GM12892 (cell line): ENCODE data around the gene NOSIP.

Experiments used
- DNase-seq: peaks from one replicate; pipeline ENCODE4 v3.0.0; 2011; ENCODE audit not compliant: insufficient read length
- FAIRE-seq: peaks from 2 replicates; lab custom pipeline; 2011; peaks lifted over from hg19 to GRCh38; lab: Jason Lieb, UNC
- POLR2A ChIP-seq: IDR thresholded peaks from 2 replicates; pipeline ENCODE4 v1.6.1; 2011; ENCODE audit warnings: low read depth, low read length, control low read depth
- POLR2AphosphoS5 ChIP-seq: IDR thresholded peaks from 2 replicates; pipeline ENCODE4 v1.6.1; 2011; ENCODE audit warnings: low read depth, low read length, control low read depth
- TAF1 ChIP-seq: IDR thresholded peaks from 2 replicates; pipeline ENCODE4 v1.6.1; 2011; ENCODE audit warnings: low read depth, mild to moderate bottlenecking, control low read depth, low read length, borderline replicate concordance

NOSIP gene

GRCh38 chr19:49565261-49565660 is 15.1 kb downstream of the NOSIP start:
- DNase-seq (no peak), FAIRE-seq (no peak)
- TF ChIP-seq POLR2AphosphoS5 (no peak), POLR2A (no peak), TAF1 (no peak)

DNA sequence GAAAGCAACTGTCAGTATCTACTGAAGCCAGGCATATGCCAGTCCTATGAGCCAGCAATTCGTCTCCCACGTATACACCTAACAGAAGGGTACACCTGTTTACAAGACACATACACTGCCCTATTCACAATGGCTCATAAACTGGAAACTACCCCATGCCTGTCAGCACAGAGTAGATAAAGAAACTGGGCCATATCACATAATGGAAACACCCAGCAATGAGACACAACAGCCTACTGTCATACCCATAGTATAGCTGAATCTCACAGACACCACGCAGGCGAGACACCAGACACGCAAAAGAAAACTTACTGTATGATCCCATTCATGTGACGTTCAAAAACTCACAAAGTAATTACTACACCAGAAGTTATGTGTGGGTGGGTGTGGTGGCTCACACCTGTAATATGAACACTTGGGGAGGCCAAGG is 15.7 kb downstream of the NOSIP start:
- no peak for DNase-seq
- FAIRE-seq = no peak
- TF ChIP-seq TAF1 = no peak
- no peak for TF ChIP-seq POLR2AphosphoS5
- no peak for TF ChIP-seq POLR2A

DNA sequence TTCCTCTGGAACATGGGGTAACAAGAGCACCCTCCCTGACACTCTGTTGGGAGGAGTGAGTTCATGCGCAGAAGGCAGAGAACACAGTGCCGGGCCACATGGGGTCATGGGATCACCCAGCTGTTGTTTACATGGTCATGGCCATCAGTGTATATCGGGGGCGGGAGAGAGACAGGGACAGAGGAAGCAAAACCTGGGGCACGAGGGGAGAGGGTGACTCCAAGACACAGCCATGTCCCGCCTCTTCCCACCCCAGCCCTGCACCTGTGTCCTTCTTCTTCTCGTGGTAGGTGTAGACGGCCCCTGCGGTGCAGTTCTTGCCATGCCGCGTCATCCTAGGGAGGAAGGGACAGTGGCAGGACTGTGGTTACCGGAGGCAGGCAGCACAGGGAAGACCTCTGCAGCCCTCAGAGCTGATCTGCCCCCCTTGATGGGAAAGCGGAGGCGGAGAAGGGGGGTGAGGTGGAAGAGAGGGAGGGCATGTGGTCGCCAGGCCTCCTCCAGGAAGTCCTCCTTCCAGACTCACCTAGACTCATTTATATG is 19.9 kb downstream of the NOSIP start:
- no peak for FAIRE-seq
- no peak for DNase-seq

GRCh38 chr19:49559928-49560327 is 20.4 kb downstream of the NOSIP start:
- no peak for TF ChIP-seq POLR2A
- no peak for TF ChIP-seq TAF1
- TF ChIP-seq POLR2AphosphoS5 = no peak
- no peak for DNase-seq
- FAIRE-seq = no peak

More for the DNA sequence above, 19.9 kb downstream of the NOSIP start:
- TF ChIP-seq POLR2AphosphoS5 (no peak), TAF1 (no peak), POLR2A (no peak)

GRCh38 chr19:49559443-49559842 is 20.9 kb downstream of the NOSIP start:
- FAIRE-seq (no peak), DNase-seq (no peak)
- TF ChIP-seq POLR2AphosphoS5 = no peak
- no peak for TF ChIP-seq POLR2A
- TF ChIP-seq TAF1 = no peak

GRCh38 chr19:49558591-49558990 is 21.8 kb downstream of the NOSIP start:
- DNase-seq (no peak), FAIRE-seq (no peak)
- TF ChIP-seq POLR2A (no peak), POLR2AphosphoS5 (no peak), TAF1 (no peak)

GRCh38 chr19:49557641-49558325 is 22.6 kb downstream of the NOSIP start:
- TF ChIP-seq TAF1 (no peak), POLR2AphosphoS5 (no peak), POLR2A (no peak)
- DNase-seq (no peak), FAIRE-seq (no peak)

DNA sequence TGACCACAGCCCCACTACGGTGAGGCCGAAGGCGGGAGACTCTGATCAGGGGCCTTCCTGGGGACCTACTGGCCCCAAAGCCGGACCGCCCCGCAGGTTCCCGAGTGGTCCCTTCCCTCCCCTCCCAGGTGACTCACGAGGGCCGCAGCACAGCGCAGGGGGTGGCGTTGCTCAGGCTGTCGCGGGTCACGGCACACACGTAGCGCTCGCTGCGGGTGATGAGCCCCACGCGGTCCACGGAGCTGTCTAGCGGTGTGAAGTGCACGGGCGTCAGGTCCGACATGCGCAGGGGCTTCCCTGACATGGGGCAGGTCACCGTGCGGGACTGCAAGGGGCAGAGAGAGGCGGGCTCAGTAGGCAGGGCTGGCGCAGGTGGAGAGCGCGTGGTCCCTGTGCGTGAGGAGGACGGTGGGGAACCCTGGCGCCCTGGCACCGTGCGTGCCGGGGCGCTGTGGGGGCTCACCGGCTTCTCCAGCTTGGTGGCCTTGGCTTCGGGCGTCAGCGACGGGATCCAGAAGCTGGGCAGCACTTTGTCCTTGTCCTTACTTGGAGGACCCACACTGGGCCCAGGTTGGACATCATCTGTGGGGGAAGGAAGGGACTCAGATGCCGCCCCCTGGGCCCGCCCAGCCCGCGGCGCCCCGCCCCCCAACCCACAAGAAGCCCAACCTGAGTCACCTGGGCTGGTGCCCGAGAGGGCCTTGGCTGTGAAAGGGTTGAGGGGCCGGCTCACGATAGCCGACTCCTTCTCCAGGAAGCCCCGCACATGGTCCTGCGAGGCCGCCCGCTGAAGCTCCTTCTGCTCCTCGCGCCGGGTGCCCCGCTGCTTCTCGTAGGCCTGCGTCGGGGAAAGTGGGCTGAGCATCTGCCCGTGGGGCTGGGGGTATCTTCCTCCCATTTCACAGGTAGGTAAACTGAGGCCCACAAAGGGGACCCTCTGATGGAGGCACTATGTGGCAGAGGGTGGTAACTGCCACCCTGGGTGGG is 23.7 kb downstream of the NOSIP start:
- FAIRE-seq = no peak
- TF ChIP-seq POLR2A (no peak), POLR2AphosphoS5 (no peak), TAF1 (no peak)
- no peak for DNase-seq

DNA sequence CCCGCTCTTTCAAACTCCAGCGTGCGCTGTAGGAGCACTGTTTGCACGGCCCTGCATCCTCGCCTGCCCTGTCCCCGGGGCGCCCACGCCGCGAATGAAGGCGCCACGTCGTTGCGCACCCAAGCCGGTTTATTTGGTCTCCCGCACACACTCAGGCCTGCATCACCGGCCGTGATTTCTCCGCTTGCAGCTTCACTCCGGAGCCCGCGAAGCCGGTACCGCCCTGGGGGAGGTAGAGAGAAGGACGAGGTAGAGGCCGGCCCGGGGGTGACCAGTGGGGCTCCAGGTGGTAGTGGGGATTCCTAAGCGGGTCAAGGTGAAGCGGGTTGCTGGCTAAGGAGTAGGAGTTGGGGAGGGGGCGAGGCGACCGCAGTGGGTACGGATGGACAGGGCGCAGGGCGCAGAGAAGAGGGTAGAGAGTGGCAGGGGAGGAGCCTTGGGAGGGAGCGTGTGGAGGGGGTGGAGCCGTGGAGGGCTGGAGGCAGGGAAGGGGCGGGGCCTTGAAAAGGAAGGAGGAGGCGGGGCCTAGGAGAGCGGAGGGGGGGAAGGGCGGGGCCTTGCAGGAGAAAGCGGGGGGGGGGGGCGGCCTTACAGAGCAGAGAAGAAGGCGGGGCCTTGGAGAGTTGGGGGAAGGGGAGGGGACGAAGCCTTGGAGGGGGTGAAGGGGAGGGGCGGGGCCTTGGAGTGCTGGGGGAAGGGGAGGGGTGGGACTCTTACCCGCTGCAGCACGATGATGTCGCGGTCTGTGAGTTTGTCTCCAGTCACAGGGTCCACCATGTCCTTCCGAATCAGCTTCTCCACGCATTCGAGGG is 24.6 kb downstream of the NOSIP start:
- DNase-seq = no peak
- FAIRE-seq = no peak
- TF ChIP-seq POLR2A = no peak
- TF ChIP-seq TAF1 = no peak
- TF ChIP-seq POLR2AphosphoS5 = no peak

GRCh38 chr19:49554701-49555181 is 25.6 kb downstream of the NOSIP start:
- no peak for DNase-seq
- FAIRE-seq = no peak
- TF ChIP-seq TAF1 (no peak), POLR2A (no peak), POLR2AphosphoS5 (no peak)
